Mammary epithelial cell (primary cell): ENCODE results near the gene P2RY13.

Experiments
- CTCF ChIP-seq, 2 donors: IDR thresholded peaks in 1 of 2; conservative IDR thresholded peaks in 1 of 2; 2 replicates each; pipeline ENCODE4 v1.5.1; 2011 to 2012; ENCODE audit warnings: inconsistent platforms in 2 of 2, low read length in 2 of 2, mild to moderate bottlenecking in 2 of 2, control low read depth in 1 of 2, low read depth in 1 of 2; ENCODE audit not compliant: insufficient read depth in 1 of 2; ENCODE audit errors: extremely low read depth in 1 of 2
- EZH2 ChIP-seq: IDR thresholded peaks from 2 replicates; pipeline ENCODE4 v1.6.1; 2012; ENCODE audit warnings: low read length, inconsistent platforms, borderline replicate concordance

GRCh38 chr3:151356794-151357462, 27.6 kb upstream of the P2RY13 start:
- TF ChIP-seq CTCF (conservative IDR thresholded peaks at IDR 0.05 in 1 of 2, IDR thresholded peaks at IDR 0.05 in 1 of 2; ENCODE audit: extremely low read depth in 1 of 2, insufficient read depth in 1 of 2, low read depth in 1 of 2, low read length in 2 of 2) (no peak), EZH2 (no peak)
